NCI-H187 (cell line): ENCODE data around the gene TECTB.
"Not testable (repeated sequence)": the region's sequence is repeated elsewhere in the genome, so short reads cannot be mapped to it uniquely, and the experiment has no call there.

Experiments used
- DNase-seq, 2 experiments: peaks; one replicate each; lab custom pipeline; 2025; lab: John Stamatoyannopoulos, UW

The TECTB gene

GRCh38 chr10:112283100-112283499 lies at the start of gene TECTB:
TSS of gene TECTB (plus strand) at chr10:112283400. CDS start at chr10:112283735, 335 bp downstream.
- DNase-seq = no peak

DNA sequence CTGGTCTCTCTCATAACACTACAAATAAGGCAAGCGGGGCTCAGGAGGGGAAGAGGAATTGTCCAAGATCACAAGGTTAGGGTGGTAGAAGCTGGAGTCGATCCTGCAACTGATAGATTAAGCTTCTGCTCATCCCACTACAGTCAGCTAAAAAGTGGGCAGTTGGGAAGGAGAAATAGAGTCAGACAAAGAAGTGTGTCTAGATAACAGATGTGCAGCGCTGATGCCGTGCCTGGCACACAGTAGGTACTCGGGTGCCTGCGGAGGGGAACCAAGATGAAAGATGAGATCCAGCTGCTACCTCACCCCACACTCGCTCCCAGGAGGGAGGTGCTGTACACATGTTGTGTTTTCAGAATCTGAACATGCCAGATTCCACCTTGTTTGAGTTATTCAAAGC lies 48.1 kb upstream of the TECTB start:
- DNase-seq = no peak

DNA sequence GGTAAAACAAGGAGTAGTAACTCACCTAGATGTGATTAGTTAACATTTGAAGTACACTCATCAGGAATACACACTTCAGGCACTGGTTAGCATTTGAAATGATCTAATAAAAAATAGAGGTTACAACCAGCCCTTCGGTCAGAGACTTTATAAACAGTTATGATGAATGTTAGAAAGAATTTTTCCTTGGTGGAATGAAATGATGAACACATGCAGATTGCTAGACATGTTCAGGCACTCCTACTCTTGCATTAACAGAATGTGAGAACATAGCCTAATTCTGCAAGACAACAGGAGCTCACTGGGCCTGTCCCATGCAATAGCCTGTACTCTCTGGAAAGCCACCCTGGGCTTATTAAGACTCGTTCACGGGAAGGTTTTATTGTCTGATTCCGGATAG lies 47.3 kb upstream of the TECTB start:
- DNase-seq = no peak

GRCh38 chr10:112236486-112236885 lies 46.7 kb upstream of the TECTB start:
- DNase-seq = no peak

- no peak for DNase-seq
Measured at GRCh38 chr10:112239347-112239746, 43.9 kb upstream of the TECTB start.

DNA sequence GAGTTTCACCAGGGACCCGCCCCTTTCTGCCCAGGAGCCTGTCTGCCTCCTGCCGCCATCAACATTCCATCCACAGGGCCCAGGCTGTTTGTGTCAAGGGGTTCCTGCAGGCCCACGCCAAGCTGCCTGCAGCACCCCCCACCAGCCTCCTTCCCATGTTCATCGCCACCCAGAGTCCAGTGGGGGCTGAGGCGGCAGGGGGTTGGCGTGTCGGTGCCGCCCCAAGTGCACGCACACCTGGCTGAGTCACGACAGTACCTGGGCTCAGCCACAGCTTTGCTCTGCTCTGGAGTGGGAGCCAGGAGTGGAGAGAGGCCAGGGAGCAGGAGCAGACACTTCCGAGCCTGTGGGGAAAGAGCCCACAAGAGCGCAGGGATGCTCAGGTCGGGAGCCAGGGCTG lies 42.8 kb upstream of the TECTB start:
- DNase-seq = no peak

GRCh38 chr10:112241651-112242341 lies 41.4 kb upstream of the TECTB start:
- DNase-seq = no peak

GRCh38 chr10:112242769-112243168 lies 40.4 kb upstream of the TECTB start:
- no peak for DNase-seq

GRCh38 chr10:112243713-112244112 lies 39.5 kb upstream of the TECTB start:
- DNase-seq = no peak

DNA sequence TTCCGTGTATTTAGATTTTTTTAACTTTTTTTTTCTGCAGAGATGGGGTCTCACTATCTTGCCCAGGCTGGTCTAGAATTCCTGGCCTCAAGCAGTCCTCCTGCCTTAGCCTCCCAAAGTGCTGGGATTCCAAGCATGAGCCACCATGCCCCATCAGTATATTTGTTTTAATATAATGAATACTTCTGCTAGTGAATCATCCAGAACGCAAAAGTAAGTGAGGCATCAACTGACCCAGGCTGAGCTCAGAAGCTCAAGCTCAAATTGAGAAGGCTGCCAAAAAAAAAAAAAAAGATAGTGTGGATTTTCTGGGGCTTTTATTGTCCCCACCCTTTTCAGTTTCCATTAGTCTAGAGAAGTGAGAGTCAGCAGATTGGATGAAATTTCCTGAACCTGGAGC lies 39.0 kb upstream of the TECTB start:
- no peak for DNase-seq

- no peak for DNase-seq
Measured at GRCh38 chr10:112247791-112248190, 35.4 kb upstream of the TECTB start.

DNA sequence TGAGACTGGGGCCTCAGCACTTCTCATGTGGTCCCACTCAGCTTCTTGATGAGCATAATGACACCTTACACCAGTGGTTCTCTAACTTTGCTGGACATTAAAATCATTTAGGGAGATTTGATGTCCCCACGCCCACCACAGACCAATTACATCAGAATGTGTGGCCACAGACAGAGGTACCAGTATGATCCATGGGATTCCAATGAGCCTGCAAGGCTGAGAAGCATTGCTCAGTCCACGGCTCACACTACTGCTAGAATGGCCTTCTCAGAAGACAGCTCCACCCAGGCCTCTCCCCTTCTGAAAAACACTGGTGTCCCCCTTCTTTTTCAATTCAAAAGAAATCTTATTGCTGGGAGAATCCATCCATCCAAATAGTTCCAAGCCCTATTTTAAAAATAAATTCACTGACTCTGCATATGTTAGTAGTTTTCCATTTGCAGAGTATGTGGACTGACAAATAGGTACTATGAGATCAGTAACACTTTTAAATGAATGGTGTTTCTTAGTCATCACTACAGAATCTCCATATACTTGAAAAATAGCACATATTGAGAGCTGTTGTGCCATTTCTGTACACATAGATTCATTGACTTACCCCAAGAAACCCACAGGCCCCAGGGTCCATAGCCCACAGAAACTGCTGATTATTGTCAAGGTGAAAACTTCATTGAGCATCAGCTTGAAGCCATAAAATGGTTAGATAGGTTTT lies 34.5 kb upstream of the TECTB start:
- DNase-seq = no peak

- no peak for DNase-seq
Measured at GRCh38 chr10:112249722-112250121, 33.5 kb upstream of the TECTB start.

DNA sequence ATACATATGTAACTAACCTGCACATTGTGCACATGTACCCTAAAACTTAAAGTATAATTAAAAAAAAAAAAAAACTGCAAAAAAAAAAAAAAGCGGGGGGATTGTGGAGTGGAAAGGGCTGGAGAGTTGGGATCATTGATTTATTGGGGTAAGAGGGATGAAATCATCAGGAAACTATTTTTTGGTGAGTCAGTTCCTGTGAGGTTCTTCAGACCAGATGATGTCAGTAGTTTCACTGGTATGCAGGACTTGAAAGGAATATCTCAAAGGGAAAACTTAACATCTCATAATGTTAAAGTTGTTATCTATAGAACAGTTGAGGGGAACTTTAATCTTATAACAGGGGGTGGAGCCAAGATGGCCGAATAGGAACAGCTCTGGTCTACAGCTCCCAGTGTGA lies 32.6 kb upstream of the TECTB start:
- DNase-seq = no peak

- not testable (repeated sequence) for DNase-seq
Measured at GRCh38 chr10:112251238-112251637, 32.0 kb upstream of the TECTB start.

DNA sequence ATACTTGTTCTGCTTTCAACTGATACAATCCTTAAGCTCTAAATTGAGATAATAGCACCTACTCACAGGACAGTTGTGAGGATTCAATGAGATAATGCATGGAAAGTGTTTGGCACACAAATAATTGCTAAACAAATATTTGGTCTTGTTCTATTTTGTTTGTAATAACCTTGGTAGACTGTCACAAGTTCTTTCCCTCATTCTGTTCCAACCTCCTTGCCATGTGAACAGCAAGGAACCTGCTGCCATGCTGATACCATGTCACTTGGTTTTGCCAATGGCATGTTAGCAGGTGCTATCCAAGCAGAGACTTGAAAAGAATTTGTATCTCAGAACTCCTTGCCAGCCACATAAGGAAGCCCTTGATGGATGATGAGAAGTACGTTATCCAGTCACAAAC lies 24.8 kb upstream of the TECTB start:
- no peak for DNase-seq

GRCh38 chr10:112259688-112260087 lies 23.5 kb upstream of the TECTB start:
- no peak for DNase-seq

DNA sequence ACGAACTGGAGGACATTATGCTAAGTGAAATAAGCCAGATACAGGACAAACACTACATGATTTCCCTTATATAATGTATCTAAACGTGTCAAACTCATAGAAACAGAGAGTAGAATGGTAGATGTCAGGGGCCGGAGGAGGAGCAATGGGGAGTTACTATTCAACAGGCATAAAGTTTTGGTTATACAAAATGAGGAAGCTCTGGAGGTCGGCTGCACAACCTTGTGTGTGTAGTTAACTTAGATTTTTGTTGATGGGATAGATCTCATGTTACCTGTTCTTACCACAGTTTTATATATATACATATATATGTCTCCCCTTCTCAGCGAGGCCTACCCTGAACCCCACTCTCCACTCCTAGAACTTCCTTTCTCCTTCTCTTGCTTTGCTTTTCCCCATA lies 22.4 kb upstream of the TECTB start:
- DNase-seq = no peak

- DNase-seq = no peak
Measured at GRCh38 chr10:112261281-112261822, 21.8 kb upstream of the TECTB start.

GRCh38 chr10:112262546-112262945 lies 20.7 kb upstream of the TECTB start:
- no peak for DNase-seq

GRCh38 chr10:112265745-112266144 lies 17.5 kb upstream of the TECTB start:
- DNase-seq = no peak

DNA sequence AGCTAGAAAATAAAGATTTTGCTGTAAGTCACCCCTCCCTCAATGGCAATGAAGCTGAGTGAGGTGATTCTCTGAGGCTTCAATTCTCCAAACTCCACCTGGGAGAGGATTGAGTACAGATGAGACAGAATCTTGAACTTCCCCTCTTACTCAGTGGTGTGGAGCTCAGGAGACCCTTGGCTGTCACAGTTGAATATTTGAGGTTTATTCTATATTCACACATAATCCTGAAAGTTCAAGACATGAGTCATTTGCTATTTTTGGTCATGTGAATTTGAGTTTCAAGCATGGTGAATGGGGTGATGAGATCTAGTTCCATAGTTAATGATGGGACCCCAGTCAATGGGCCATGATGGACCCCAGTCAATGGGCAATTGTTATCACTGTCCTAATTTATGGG lies 13.9 kb upstream of the TECTB start:
- DNase-seq = no peak

DNA sequence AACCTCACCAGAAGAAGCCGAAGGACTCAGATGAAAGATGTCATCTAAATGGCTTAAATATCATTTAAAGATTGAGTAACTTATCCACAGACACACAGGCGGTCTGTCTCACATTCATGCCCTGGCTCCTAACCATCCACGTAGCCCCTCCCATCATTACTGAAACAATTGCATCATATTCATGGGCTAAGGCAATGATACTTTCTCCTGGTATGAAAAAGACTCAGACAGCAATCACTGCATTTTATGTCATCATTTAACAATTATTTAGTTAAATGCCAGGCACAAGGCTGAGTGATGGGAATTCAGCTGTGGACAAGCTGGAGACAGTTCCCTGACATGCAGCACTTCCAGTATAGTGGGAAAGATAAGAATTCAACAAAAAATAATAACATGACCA lies 11.2 kb upstream of the TECTB start:
- DNase-seq = no peak

DNA sequence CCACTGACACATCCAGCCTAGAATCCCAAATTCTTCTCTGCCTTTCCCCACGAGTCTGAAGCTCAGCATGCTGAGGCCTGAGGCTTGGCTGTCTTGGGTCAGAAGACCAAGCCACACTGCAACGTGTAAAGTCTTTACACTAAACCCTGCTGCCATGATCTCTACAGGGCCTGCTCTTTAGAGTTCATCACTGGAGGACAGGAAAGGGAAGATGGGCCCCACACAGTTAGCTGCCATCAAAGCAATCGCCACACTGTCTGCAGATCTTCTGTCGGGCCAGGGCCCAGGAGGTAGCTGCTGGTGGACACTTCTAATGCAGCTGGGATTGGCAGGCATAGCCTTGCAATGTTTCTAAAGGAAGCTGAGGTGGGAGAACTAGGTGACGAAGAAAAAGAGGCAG lies 8.4 kb upstream of the TECTB start:
- DNase-seq = no peak
